SHP77 treated with DMSO at 0.1 percent for 48 hours (cell line): Measurements from ENCODE around the gene RASA3.
"Not testable (repeated sequence)": the region's sequence is repeated elsewhere in the genome, so short reads cannot be mapped to it uniquely, and the experiment has no call there.

ENCODE experiments used
- DNase-seq: peaks from one replicate; lab custom pipeline; 2025; lab: John Stamatoyannopoulos, UW

RASA3 gene

DNA sequence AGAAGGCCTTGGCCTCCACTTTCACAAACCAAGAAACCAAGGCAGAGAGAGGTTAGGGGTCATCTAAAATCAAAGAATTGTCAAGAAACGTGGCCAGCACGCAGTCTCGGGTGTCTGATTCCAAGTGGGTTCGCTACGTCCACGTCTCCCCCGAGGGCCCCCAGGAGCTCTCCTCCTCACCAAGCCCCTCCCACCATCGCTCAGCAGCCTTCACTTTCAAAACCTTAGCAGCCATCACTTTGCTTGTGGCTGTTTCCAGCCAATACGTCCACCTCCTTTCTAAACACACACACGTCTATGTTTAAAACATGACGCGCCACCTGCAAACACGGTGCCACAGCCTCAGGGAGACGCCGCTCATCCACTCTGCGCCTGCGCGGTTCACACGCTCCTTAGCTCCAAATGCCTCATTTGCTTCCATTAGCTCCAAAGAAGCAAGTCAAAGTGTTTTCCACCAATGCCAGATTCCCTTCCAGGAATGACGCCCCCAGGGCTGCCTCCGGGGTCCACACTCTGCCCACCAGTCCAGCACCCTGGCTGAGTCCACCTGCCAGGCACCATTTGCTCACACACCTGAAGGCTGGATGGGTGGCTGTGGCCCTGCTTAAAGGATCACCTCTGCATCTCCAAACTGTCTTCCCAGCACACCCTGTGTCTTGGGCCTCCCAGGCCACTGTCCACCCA is 5.5 kb downstream of the RASA3 start:
- DNase-seq: no peak

DNA sequence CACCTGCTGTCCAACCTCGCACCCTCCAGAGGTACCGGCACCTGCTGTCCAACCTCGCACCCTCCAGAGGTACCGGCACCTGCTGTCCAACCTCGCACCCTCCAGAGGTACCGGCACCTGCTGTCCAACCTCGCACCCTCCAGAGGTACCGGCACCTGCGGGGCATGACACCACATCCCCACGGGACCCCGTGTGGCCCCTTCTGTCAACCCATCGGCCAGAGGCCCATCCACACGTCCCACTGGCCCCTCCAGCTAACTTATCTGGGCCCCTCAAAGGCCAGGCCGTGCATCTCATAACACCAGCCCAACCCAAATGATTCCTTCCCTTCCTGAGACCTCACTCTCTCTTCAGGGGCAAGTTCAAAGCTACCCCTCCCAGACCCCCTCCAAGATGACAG is 6.3 kb downstream of the RASA3 start:
- DNase-seq: not testable (repeated sequence)

DNA sequence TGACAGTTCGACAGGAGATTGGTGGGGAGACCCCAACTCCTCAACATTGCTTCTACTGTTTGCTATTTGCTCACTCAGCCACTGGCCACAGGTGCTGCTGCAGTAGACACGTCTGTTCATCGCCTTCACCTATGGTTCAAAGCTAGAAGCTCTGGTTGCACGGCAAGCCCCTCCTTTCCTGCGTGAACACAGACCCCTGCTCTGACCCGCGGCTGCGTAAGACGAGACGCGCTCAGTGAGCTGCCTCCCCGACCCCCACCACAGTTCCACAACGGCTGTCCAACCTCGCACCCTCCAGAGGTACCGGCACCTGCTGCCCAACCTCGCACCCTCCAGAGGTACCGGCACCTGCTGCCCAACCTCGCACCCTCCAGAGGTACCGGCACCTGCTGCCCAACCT is 6.8 kb downstream of the RASA3 start:
- no peak for DNase-seq

- DNase-seq: no peak
Measured at GRCh38 chr13:114124921-114125320, 7.5 kb downstream of the RASA3 start.

- no peak for DNase-seq
Measured at GRCh38 chr13:114124431-114124830, 8.0 kb downstream of the RASA3 start.

DNA sequence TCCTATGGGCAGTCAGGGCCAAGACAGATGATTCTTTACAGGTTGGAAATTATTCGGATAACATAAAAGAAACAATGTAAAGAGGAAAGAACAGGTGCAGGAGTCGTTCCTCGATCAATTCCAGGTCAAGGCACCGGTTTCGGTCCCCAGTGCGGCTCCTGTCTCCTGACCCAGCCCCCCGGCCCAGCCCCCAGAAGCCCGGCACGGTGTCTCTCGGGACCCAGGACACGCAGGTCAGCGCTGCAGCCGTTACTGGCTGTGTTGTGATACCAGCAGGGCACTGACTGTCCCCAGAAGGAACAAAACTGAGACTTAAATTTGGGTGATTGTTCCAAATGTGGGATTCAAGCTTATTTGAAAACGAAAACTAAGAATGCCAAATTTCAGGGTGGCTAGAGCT is 8.5 kb downstream of the RASA3 start:
- no peak for DNase-seq

GRCh38 chr13:114123448-114123847 is 9.0 kb downstream of the RASA3 start:
- DNase-seq: no peak

DNA sequence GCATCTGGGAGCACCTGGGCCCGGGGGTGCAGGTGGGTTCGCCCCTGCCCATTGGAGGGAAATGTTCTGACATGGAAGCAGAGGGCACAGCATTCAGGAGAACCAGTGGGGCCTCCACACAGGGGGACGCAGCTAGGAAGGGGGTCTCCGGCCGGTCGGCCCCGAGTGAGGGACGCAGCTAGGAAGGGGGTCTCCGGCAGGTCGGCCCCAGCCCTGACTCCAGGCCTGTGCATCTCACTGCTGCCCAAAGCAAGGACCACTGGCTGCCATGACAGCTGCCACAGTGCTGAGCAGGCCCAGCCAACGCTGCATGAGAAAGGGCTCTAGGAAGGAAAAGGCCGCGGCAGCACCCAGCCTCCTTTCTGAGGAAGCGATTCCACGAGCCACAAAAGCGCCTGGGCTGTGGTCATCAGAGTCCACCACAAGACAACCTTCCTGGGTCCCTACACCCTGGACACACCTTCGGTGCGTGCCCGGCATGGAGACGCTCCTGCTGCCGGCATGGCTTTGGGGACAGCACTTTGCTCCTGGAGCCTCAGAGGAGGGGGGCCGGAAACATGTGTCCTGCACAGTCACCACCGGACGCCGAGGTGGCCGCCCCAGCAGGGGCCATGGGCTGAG is 9.7 kb downstream of the RASA3 start:
- no peak for DNase-seq

DNA sequence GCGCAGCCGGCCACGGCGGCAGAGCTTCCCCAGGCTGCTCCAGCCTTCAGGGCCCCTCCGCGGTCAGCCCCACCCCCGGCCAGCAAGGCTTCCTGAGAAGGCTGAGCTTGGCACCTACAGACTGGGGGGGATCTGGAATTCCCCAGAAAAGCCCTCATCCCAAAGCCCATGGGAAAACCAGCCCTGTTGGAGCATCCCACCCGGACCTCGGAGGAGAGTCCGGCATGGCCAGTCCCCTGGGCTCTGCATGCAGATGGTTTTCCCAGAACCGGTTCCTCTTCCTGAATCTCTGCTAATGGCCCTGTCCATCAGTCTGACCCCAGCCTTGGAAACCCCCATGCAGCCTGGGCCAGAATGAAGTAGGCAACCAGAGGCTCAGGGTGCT is 10.3 kb downstream of the RASA3 start:
- DNase-seq: no peak

- no peak for DNase-seq
Measured at GRCh38 chr13:114121496-114122126, 10.8 kb downstream of the RASA3 start.

DNA sequence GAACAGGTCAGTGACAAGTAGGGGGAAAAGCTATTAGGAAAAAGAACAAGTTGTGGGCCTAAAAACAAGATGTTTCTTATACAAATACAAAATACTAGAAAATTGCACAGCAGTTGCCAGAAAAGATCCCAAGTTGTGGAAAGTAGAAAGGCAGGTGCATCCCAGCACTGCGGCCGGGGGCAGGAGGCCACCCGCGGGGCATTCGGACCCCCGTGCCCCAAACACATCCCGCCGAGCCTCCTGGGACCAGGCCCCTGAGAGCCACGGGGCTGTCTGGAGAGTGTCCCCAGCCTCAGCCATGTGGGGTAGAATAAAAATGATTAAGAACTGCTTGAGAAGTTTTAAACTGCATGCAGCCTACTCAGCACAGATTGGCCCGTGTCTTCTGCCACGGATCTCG is 11.4 kb downstream of the RASA3 start:
- no peak for DNase-seq

DNA sequence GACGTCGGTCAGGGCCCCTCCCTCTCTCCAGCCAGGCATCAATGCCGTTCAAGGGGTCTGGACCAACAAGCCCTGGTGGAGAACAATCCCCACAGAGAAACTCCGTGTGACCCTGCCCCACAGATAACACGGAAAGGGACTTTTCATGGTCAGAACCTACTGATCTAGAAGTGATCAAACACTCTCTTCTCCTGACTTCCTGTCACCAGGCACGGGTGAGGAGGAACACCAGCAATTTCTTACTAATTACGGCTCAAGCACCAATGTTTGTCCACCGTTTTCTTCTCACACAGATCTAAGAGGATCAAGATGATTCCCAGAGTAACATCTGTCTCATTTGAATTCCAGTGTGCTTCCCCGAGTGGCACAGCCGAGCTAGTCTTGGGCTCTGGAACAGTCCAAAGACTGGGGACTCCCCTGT is 11.8 kb downstream of the RASA3 start:
- DNase-seq: no peak

DNA sequence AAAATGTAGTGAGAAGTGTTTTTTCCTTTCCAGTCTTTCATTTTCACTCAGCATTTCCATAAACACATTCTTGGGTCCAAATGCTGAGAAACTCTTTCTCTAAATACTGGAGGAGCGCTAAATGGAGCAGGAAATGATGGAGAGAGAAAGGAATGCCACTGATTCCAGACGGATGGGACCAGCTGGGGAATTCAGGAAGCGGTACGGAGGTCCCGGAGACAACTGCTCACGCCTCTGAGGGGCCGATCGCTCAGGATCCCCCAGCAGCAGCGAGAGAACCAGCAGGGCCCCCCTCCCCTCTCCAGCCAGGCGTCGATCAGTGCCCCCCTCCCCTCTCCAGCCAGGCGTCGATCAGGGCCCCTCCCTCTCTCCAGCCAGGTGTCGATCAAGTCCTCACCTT is 13.2 kb downstream of the RASA3 start:
- DNase-seq: no peak

GRCh38 chr13:114118511-114119123 is 13.8 kb downstream of the RASA3 start:
- no peak for DNase-seq

GRCh38 chr13:114118086-114118485 is 14.3 kb downstream of the RASA3 start:
- no peak for DNase-seq

DNA sequence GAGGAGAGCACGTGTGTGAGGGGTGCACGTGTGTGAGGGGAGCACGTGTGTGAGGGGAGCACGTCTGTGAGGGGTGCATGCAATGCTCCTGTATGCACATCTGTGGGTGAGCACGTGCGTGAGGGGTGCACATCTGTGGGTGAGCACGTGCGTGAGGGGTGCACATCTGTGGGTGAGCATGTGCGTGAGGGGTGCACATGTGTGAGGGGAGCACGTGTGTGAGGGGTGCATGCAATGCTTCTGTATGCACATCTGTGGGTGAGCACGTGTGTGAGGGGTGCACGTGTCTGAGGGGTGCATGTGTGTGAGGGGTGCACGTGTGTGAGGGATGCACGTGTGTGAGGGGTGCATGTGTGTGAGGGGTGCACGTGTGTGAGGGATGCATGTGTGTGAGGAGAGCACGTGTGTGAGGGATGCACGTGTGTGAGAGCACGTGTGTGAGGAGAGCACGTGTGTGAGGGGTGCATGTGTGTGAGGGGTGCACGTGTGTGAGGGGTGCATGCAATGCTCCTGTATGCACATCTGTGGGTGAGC is 15.0 kb downstream of the RASA3 start:
- not testable (repeated sequence) for DNase-seq

GRCh38 chr13:114116734-114117133 is 15.7 kb downstream of the RASA3 start:
- no peak for DNase-seq

GRCh38 chr13:114115796-114116195 is 16.6 kb downstream of the RASA3 start:
- DNase-seq: no peak

- no peak for DNase-seq
Measured at GRCh38 chr13:114115191-114115671, 17.2 kb downstream of the RASA3 start.

DNA sequence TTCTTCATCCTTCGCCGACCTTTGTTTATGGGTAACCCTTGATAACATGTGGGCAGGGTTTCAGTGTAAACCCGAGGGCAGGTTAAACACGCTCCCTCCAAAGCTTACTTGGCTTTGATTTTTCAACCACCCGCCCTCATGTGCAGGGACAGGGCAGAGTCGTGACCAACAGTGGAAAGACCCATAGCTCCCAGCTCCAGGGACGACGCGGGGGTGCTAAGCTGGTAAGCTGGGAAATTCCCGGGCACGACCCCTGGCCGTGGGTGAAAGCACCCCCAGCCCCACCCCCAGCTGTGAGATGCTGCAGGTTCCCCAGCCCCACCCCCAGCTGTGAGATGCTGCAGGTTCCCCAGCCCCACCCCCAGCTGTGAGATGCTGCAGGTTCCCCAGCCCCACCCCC is 17.8 kb downstream of the RASA3 start:
- DNase-seq: not testable (repeated sequence)

DNA sequence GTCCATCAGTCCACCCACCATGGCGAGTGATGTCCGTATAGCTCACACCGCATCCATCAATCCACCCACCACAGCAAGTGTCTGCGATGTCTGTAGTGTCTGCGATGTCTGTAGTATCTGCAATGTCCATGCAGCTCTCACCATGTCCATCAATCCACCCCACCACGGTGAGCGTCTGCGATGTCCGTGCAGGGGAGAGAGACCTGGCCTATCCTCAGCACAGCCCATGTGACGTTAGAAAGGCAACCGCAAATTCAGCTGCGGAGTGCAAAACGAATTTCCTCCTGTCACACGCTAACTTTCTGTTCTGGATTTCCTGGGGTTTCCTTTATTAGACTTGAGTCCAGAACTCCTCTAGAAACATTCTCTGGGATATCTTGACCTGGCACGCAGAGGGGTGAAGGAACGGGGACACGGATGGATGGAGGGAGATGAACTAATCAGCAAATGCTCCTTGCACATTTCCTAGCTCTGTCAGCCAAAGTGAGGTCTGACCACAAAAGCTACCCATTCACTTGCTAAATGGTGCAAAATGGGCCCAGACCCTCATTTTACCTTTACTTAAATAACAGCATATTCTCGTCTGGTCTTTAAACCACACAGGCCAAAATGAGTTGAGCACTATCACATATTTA is 18.3 kb downstream of the RASA3 start:
- DNase-seq: no peak

- DNase-seq: not testable (repeated sequence)
Measured at GRCh38 chr13:114113395-114113794, 19.0 kb downstream of the RASA3 start.
